GM19397 (cell line): ENCODE data around the gene REL.
"Not testable (repeated sequence)": the region's sequence is repeated elsewhere in the genome, so short reads cannot be mapped to it uniquely, and the experiment has no call there.

Experiments used
- ATAC-seq: cut with Tn5 transposase; IDR thresholded peaks from one replicate; pipeline ENCODE4 v1.9.1; 2021; ENCODE audit warnings: mild to moderate bottlenecking, moderate library complexity; ENCODE audit not compliant: unreplicated experiment

The REL gene

GRCh38 chr2:60867007-60867406 lies 14.4 kb upstream of the REL start:
- no peak for ATAC-seq

GRCh38 chr2:60867848-60868247 lies 13.5 kb upstream of the REL start:
- ATAC-seq = no peak

DNA sequence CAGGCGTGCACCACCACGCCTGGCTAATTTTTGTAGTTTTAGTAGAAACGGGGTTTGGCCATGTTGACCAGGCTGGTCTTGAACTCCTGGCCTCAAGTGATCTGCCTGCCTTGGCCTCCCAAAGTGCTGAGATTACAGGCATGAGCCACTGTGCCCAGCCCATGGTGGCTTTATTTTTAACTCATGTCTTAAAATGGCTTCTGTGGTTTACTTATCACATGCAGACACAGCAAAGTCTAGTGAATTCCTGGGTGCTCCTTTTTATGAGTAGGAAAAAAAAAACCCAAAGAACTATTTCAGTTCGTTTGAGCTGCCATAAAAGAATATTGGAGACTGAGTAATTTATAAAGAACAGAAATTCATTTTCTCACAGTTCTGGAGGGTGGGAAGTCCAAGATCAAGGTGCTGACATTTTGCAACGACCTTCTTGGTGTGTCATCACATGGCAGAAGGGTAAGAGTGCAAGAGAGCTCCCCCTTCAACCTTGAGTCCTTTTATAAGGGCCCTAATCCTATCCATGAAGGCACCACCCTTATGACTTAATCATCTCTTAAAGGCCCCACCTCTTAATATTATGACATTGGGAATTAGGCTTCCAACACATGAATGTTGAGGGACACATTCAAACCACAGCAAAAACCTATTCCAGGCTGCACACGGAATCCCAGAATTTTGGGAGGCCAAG lies 12.6 kb upstream of the REL start:
- no peak for ATAC-seq

DNA sequence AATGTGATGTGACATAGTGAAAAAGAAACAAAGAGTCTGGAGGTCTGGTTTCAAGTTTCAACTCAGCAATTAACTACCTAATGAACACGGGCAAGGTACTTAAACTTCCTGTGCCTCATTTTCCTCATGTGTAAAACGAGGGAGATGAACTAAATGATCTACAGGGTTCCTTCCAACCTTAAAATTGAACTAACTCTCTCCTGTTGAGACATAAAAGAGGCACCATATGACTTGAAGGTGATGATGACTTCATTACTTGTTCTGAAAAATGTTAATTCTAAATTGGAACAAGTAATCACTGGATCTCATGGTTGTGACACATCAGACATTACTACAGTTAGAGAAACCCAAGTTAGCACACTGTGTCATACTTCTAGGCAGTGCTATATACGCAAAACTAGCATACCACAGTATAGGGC lies 8.9 kb upstream of the REL start:
- no peak for ATAC-seq

GRCh38 chr2:60873381-60873780 lies 8.0 kb upstream of the REL start:
- ATAC-seq = peak; percentile 74

DNA sequence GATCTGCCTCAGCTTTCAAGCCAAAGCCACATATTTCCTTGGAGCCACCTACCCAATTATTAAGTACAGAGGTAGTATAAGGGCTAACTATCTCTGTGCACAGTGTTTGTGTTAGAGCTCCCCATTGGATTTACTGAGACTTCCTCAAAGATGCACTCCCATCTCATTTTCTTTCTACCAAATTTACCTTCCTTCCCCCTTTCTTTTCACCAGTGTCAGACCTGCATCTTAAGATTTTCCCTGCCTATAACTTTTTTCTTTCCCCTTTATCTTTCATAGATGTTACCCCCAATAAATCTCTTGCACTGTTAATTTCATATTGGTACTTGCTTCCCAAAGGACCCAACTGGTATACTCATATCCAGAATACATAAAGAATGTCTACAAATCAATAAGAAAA lies 5.9 kb upstream of the REL start:
- no peak for ATAC-seq

- ATAC-seq = no peak
These were observed 729 bp upstream of the REL start for GRCh38 chr2:60880643-60881046.

GRCh38 chr2:60882971-60883753 lies 1.8 kb downstream of the REL start:
- no peak for ATAC-seq

DNA sequence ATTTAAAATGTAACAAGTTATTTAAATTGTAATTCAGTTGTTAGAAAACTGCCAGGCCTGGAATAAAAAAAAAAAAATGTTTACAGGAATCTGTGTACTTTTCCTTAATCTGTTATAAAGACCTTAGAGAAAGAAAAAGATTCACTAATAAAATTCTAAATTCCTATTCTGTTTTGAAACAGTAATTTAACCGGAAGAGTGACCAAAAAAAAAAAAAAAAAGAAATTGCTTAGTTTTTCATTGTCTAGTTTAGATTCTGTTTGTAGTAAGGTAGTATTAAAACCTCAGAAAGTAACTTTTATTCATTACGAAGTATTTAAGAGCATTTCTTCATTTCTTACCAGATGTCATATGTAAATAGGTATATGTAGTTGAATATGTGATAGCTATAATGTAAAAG lies 2.5 kb downstream of the REL start:
- no peak for ATAC-seq

- no peak for ATAC-seq
These were observed 3.4 kb downstream of the REL start for GRCh38 chr2:60884800-60885199.

DNA sequence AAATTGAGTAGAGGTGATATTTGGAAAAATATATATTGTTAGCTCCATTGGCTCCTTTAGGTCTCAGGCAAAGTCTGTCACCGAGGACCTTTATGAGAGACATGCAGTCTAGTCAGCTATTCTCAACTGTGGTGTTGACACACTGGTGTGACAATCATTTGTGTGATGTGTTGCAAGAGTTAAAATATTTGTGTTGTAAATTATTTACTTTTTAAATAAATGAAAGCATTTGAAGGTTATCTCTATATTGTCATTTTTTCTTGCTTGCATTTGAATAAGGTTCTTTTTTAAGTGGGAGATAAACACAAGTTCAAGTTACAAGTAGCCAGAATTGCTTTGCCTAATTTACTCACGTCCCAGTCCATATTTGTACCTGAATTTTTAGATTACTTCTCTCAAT lies 4.3 kb downstream of the REL start:
- no peak for ATAC-seq

DNA sequence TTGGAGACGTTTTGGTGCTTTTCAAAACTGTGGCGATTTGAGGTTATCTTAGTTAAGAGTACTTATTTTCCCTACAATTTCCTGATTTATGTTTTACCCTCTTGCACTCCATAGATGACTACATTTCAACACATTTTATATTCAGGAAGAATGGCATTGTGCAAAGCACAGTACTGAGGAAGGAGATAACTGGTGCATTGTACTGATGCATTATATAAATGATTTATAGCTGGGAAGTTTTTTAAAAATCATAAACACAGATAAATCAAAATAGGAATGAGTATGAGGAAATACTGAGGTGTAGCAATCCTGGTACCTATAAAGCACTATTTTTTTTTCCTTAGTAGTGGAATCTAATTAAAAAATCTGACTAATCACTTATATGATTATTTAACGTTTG lies 5.6 kb downstream of the REL start:
- ATAC-seq = no peak

GRCh38 chr2:60888853-60889252 lies 7.5 kb downstream of the REL start:
- no peak for ATAC-seq

DNA sequence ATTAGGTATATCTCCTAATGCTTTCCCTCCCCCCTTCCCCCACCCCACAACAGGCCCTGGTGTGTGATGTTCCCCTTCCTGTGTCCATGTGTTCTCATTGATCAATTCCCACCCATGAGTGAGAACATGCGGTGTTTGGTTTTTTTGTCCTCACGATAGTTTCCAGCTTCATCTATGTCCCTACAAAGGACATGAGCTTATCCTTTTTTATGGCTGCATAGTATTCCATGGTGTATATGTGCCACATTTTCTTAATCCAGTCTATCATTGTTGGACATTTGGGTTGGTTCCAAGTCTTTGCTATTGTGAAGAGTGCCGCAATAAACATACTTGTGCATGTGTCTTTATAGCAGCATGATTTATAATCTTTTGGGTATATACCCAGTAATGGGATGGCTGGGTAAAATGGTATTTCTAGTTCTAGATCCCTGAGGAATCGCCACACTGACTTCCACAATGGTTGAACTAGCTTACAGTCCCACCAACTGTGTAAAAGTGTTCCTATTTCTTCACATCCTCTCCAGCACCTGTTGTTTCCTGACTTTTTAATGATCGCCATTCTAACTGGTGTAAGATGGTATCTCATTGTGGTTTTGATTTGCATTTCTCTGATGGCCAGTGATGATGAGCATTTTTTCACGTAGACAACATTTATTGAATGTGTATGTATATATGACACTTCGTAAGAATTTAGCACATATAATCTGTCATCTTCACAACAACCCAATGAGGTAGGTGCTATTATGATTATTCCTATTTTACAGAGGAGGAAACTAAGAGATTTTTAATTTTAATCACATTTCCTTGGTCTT lies 8.4 kb downstream of the REL start:
- ATAC-seq = not testable (repeated sequence)

DNA sequence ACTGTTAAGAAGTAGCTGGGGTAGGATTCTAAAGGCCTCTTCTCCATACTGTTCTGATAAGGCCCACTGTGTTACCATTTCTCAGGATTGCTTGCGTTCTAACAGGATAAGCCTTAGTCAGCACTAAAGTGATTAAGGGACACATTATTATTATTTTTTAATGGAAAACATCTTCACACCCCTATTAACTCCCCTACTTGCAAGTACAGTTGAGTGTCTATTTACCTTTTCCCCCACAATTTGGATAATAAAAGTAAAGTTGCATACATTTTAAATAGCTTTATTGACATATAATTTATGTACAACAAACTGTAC lies 9.0 kb downstream of the REL start:
- no peak for ATAC-seq

GRCh38 chr2:60891180-60891579 lies 9.8 kb downstream of the REL start:
- no peak for ATAC-seq

GRCh38 chr2:60898567-60898966 lies 17.2 kb downstream of the REL start:
- ATAC-seq = no peak

DNA sequence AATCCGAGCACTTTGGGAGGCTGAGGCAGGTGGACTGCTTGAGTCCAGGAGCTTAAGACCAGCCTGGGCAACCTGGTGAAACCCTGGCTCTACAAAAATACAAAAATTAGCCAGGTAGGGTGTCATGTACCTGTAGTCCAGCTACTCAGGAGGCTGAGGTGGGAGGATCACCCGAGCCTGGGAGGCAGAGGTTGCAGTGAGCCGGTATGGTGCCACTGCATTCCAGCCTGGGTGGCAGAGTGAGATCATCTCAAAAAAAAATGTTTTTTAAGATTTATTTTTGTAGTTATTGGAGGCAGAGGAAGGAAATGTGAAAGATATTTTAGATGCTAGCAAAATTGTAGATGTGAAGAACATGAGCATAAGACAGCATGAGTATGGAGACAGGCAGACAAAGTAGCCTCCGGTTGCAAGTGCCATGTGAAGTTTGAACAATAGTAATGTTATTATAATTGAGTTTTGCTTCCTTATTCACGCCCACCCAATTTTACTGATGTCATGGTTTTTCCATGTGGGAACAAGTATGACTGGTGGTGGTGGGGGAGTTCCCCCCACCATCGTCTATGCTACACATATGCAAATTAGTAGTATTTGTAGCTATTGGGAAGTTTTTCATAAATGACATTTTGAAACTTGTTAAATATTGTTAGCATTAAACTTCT lies 18.0 kb downstream of the REL start:
- no peak for ATAC-seq

DNA sequence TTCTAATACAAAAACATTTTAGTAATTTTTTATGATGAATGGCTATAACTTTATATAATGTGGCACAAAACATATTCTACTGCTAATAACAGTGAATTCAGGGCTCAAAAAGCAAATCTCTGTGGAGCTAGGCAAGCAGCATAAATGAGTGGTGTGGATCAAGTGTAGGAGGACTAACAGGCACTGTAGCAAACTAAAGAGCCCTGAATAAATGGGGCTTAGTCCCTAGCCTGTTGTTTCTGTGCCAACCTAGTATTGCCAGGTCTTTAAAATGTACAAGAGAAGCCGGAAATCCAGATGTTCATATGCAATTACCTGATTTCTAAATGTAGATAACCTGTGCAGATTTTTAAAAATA lies 18.5 kb downstream of the REL start:
- no peak for ATAC-seq

GRCh38 chr2:60901296-60901695 lies 19.9 kb downstream of the REL start:
- not testable (repeated sequence) for ATAC-seq

DNA sequence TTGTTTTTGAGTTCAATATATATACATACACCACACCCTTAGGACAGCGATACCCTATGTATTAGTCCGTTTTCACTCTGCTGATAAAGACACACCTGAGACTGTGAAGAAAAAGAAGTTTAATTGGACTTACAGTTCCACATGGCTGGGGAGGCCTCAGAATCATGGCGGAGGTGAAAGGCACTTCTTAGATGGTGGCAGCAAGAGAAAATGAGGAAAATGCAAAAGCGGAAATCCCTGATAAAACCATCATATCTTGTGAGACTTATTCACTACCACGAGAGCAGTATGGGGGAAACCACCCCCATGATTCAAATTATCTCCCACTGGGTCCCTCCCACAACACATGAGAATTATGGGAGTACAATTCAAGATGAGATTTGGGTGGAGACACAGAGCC lies 24.5 kb downstream of the REL start:
- not testable (repeated sequence) for ATAC-seq
